Duodenal mucosa (tissue), 2 donors: ENCODE measurements around the gene LRRC45.

Experiments
- H3K27ac ChIP-seq: one replicate; pipeline ENCODE4 v1.7.0; 2013; ENCODE audit warnings: low read depth, low read length
- H3K27me3 ChIP-seq, 2 donors: one replicate each; pipeline ENCODE4 v1.7.0; 2013; ENCODE audit warnings: low read length in 2 of 2, control low read depth in 1 of 2; ENCODE audit not compliant: insufficient read depth in 2 of 2, control insufficient read depth in 1 of 2
- H3K36me3 ChIP-seq, 2 donors: one replicate each; pipeline ENCODE4 v1.7.0; 2013; ENCODE audit warnings: low read length in 2 of 2, control low read depth in 1 of 2; ENCODE audit not compliant: insufficient read depth in 2 of 2, control insufficient read depth in 1 of 2
- H3K4me1 ChIP-seq, 2 donors: one replicate each; pipeline ENCODE4 v1.7.0; 2013; ENCODE audit warnings: low read length in 2 of 2, control low read depth in 1 of 2; ENCODE audit not compliant: insufficient read depth in 2 of 2, control insufficient read depth in 1 of 2
- H3K4me3 ChIP-seq, 2 donors: one replicate each; pipeline ENCODE4 v1.7.0; 2013; ENCODE audit warnings: low read length in 2 of 2, low read depth in 1 of 2
- H3K9ac ChIP-seq, 2 donors: one replicate each; pipeline ENCODE4 v1.7.0; 2013; ENCODE audit warnings: low read length in 2 of 2, low read depth in 1 of 2
- H3K9me3 ChIP-seq, 2 donors: one replicate each; pipeline ENCODE4 v1.7.0; 2013; ENCODE audit warnings: low read length in 2 of 2, control low read depth in 1 of 2; ENCODE audit not compliant: control insufficient read depth in 1 of 2

LRRC45 gene

GRCh38 chr17:82000803-82001570 is 22.1 kb upstream of the LRRC45 start:
- Histone ChIP-seq H3K9me3 (no peaks in the 10 kb centered on the region), H3K4me1 (peaks cover 14 to 19% of the 10 kb centered on the region in 2 donors), H3K4me3 (peak overlapping the region; percentile 32 to 43), H3K27me3 (no peaks in the 10 kb centered on the region), H3K27ac (no peak overlapping the region), H3K9ac (no peak overlapping the region), H3K36me3 (peaks cover 0 to 12% of the 10 kb centered on the region in 2 donors)

GRCh38 chr17:82001571-82002056 is 21.5 kb upstream of the LRRC45 start:
- no peak overlapping the region for H3K27ac ChIP-seq
- peaks cover 0 to 12% of the 10 kb centered on the region in 2 donors for H3K36me3 ChIP-seq
- peaks cover 14 to 22% of the 10 kb centered on the region in 2 donors for H3K4me1 ChIP-seq

DNA sequence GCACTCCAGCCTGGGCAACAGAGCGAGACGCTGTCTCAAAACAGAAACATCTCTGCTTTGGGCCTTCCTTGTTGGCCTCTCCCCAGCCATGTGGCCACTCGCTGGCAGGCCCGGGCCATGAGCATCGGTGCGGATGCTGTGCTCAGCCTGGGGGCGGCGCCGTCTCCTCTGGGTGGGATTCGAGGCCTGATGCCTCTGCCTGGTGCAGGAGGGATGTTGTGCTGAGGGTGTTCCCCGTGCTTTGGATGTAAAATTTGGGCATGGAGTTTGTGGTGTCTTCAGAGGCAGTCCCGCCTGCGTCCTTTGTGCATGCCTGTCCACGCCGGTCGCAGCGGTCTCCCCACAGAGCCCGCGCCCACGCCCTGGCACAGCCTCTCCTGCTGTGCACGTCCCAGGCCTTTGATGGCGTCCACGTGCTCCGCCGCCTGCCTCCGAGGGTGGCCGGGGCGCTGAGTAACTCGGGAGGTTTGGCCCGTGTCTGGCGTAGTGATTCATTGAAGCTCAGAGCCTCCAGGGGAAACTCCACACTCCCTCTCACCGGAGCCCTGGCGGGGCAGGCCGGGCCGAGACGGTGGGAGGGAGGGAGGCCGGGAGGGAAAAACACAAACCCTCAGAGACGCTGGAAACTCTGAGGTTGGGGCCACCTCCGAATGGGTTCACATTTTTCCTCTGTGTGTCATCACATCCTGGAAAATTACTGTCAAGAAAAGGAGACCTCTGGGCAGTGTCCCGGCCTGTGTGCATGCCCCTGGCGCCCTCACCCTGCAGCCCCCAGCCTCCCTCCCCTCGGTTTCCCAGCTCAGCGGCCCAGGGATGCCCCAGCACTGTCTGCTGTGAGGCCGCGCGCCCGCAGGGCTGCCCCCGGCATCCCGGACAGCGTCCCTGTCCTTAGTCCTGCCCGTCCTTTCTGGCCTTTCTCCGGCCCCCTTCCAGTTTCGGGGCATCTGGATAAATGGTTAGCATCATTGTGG is 19.4 kb upstream of the LRRC45 start:
- Histone ChIP-seq H3K4me3 (no peak overlapping the region), H3K36me3 (peaks cover 0 to 5% of the 10 kb centered on the region in 2 donors), H3K9ac (no peak overlapping the region), H3K27me3 (no peaks in the 10 kb centered on the region), H3K4me1 (peaks cover 14 to 22% of the 10 kb centered on the region in 2 donors), H3K27ac (no peak overlapping the region), H3K9me3 (no peaks in the 10 kb centered on the region)

More at GRCh38 chr17:82001571-82002056, 21.5 kb upstream of the LRRC45 start:
- H3K27me3 ChIP-seq: no peaks in the 10 kb centered on the region
- H3K4me3 ChIP-seq: no peak overlapping the region
- no peak overlapping the region for H3K9ac ChIP-seq
- H3K9me3 ChIP-seq: no peaks in the 10 kb centered on the region

GRCh38 chr17:82004517-82005455 is 18.3 kb upstream of the LRRC45 start:
- Histone ChIP-seq H3K9me3 (no peaks in the 10 kb centered on the region), H3K36me3 (peaks cover 0 to 5% of the 10 kb centered on the region in 2 donors), H3K27ac (no peak overlapping the region), H3K4me1 (peaks cover 14 to 19% of the 10 kb centered on the region in 2 donors), H3K4me3 (no peak overlapping the region), H3K27me3 (no peaks in the 10 kb centered on the region), H3K9ac (no peak overlapping the region)

GRCh38 chr17:82005701-82006348 is 17.3 kb upstream of the LRRC45 start:
- H3K27ac ChIP-seq: no peak overlapping the region
- no peaks in the 10 kb centered on the region for H3K27me3 ChIP-seq
- H3K4me3 ChIP-seq: no peak overlapping the region
- H3K36me3 ChIP-seq: peaks cover 0 to 5% of the 10 kb centered on the region in 2 donors
- no peak overlapping the region for H3K9ac ChIP-seq
- H3K4me1 ChIP-seq: peaks cover 5 to 9% of the 10 kb centered on the region in 2 donors
- no peaks in the 10 kb centered on the region for H3K9me3 ChIP-seq

DNA sequence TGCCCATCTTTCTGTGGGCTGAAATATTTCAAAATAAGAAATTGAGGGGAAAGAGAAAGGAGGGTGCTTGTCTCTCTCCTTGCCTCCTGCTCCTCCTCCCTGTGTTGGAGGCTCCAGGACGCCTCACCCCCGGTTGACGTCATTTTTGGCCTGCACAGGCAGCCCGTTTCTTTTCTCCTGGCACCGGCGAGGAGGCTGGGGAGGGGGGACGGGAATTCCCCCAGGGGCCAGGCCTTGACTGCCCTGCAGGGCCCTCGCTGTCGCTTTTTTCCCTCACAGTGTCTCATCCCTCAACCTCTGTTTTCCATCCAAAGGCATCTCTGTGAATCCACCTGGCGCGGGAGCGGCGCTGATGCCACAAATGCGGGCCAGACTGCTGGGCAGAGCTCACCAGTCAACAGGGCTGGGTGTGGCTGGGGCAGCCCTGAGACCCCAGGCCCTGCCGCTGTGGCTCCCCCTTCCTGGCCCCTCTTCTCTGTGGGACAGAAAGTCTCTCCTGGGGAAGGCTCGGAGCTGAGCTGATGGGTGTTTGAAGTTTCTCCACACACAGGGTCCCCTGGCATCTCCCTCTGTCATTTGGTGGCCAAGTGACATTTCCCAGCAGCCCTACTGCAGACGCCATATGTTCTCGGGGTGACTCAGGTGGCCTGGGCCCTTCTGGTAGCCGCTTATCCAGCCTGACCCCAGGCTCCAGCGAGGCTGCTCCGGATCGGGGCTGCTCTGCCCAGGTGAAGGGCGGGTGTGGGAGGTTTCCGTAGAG is 16.5 kb upstream of the LRRC45 start:
- Histone ChIP-seq H3K27ac (no peak overlapping the region), H3K4me3 (no peak overlapping the region), H3K27me3 (no peaks in the 10 kb centered on the region), H3K4me1 (peaks cover 0 to 3% of the 10 kb centered on the region in 2 donors), H3K36me3 (peaks cover 0 to 5% of the 10 kb centered on the region in 2 donors), H3K9me3 (no peaks in the 10 kb centered on the region), H3K9ac (no peak overlapping the region)

- Histone ChIP-seq H3K4me3 (no peak overlapping the region), H3K36me3 (peaks cover 0 to 5% of the 10 kb centered on the region in 2 donors), H3K27me3 (no peaks in the 10 kb centered on the region), H3K9me3 (no peaks in the 10 kb centered on the region), H3K9ac (no peak overlapping the region), H3K27ac (no peak overlapping the region), H3K4me1 (peaks cover 0 to 3% of the 10 kb centered on the region in 2 donors)
Observed at GRCh38 chr17:82007228-82007494, 15.9 kb upstream of the LRRC45 start.

GRCh38 chr17:82007495-82008257 is 15.4 kb upstream of the LRRC45 start:
- no peaks in the 10 kb centered on the region for H3K27me3 ChIP-seq
- peaks cover 0 to 3% of the 10 kb centered on the region in 2 donors for H3K4me1 ChIP-seq
- no peak overlapping the region for H3K4me3 ChIP-seq
- H3K9ac ChIP-seq: no peak overlapping the region
- H3K36me3 ChIP-seq: peaks cover 0 to 5% of the 10 kb centered on the region in 2 donors
- H3K9me3 ChIP-seq: no peaks in the 10 kb centered on the region
- H3K27ac ChIP-seq: no peak overlapping the region
